ENCODE data around the gene MCM3AP. TPM values are rescaled to one million over a fixed set of nuclear protein-coding genes. Genes with fewer than 3 reads are reported as not detected.

Gene MCM3AP
- total RNA-seq, 1 donor from 2014 or later, result 78.1 TPM

- no peak for DNase-seq (ENCODE audit: extremely low read depth, low read depth, low spot score)
Observed at GRCh38 chr21:46274797-46275390, 10.5 kb downstream of the MCM3AP start.

GRCh38 chr21:46273341-46273740 is 12.1 kb downstream of the MCM3AP start:
- no peak for DNase-seq (ENCODE audit: extremely low read depth, low read depth, low spot score)

GRCh38 chr21:46269466-46269865 is 15.9 kb downstream of the MCM3AP start:
- DNase-seq (ENCODE audit: extremely low read depth, low read depth, low spot score), result no peak

GRCh38 chr21:46268371-46268770 is 17.0 kb downstream of the MCM3AP start:
- DNase-seq (ENCODE audit: extremely low read depth, low read depth, low spot score), result no peak

- DNase-seq (ENCODE audit: extremely low read depth, low read depth, low spot score), result no peak
Observed at GRCh38 chr21:46266946-46267345, 18.5 kb downstream of the MCM3AP start.

GRCh38 chr21:46265736-46266525 is 19.5 kb downstream of the MCM3AP start:
- no peak for DNase-seq (ENCODE audit: extremely low read depth, low read depth, low spot score)

- no peak for DNase-seq (ENCODE audit: extremely low read depth, low read depth, low spot score)
Observed at GRCh38 chr21:46264690-46265144, 20.7 kb downstream of the MCM3AP start.

- no peak for DNase-seq (ENCODE audit: extremely low read depth, low read depth, low spot score)
Observed at GRCh38 chr21:46264046-46264689, 21.2 kb downstream of the MCM3AP start.

GRCh38 chr21:46256501-46256994 is 28.9 kb downstream of the MCM3AP start:
- DNase-seq (ENCODE audit: extremely low read depth, low read depth, low spot score), result no peak

DNA sequence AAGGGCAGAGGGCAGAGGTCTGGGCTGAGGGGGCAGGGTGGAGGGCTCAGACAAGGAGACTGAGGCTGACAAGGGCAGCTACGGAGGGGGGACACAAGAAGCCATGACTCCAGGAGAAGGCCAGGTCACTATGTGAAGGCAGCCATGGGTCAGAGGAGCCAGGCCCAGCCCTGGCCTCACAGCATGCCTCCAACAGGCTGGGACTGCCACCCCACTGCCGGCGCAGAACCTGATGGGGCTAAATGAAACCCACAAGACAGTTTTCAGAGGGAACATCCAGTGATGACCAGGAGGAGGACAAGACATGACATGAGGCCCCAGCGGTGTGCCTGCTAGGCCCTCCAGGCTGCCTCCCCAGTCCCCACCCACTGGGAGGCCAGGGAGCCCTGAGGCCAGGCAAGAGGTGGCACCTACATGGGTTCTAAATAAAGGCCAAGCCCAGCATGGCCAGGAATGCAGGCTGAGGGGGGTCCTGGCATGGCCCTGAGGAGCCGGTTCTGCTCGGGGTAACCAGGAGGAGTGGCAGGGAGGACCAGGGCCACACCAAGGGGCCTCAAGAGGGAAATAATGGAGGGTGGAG is 29.6 kb downstream of the MCM3AP start:
- DNase-seq (ENCODE audit: extremely low read depth, low read depth, low spot score), result no peak

DNA sequence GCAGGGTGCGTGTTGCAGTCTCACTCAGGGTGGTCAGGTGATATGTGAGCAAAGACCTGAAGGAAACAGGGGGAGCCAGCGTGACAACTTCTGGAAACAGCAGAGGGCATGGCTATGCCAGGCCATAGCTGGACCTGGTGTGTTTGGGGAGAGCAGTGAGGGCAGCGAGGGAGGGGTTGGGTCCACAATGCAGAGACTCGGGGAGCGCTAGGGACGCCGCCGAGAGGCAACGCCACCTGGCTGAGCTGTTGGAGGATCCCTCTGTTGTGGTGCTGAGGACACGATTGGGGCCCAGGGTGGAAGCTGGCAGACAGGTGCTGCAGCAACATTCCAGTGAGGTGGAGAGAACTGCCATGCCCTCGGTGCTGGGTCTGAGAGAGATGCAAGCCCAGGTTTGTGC is 30.2 kb downstream of the MCM3AP start:
- no peak for DNase-seq (ENCODE audit: extremely low read depth, low read depth, low spot score)

GRCh38 chr21:46254208-46254975 is 31.0 kb downstream of the MCM3AP start:
- DNase-seq (ENCODE audit: extremely low read depth, low read depth, low spot score), result no peak

DNA sequence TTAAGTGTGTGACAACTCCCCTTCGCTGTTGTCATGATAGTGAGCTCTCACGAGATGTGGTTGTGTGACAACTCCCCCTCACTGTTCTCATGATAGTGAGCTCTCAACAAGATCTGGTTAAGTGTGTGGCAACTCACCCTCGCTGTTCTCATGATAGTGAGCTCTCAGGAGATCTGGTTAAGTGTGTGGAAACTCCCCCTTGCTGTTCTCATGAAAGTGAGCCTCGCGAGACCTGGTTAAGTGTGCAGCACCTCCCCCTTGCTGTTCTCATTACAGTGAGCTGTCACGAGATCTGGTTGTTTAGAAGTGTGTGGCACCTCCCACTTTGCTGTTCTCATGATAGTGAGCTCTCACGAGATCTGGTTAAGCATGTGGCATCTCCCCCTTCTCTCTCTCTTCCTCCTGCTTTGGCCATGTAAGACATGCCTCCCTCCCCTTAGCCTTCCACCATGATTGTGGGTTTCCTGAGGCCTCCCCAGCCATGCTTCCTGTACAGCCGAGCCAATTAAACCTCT is 31.7 kb downstream of the MCM3AP start:
- DNase-seq (ENCODE audit: extremely low read depth, low read depth, low spot score), result no peak

GRCh38 chr21:46252840-46253239 is 32.6 kb downstream of the MCM3AP start:
- no peak for DNase-seq (ENCODE audit: extremely low read depth, low read depth, low spot score)

GRCh38 chr21:46250146-46250725 is 35.2 kb downstream of the MCM3AP start:
- DNase-seq (ENCODE audit: extremely low read depth, low read depth, low spot score), result no peak

GRCh38 chr21:46248827-46249226 is 36.6 kb downstream of the MCM3AP start:
- DNase-seq (ENCODE audit: extremely low read depth, low read depth, low spot score), result no peak

- no peak for DNase-seq (ENCODE audit: extremely low read depth, low read depth, low spot score)
Observed at GRCh38 chr21:46248422-46248782, 37.0 kb downstream of the MCM3AP start.

DNA sequence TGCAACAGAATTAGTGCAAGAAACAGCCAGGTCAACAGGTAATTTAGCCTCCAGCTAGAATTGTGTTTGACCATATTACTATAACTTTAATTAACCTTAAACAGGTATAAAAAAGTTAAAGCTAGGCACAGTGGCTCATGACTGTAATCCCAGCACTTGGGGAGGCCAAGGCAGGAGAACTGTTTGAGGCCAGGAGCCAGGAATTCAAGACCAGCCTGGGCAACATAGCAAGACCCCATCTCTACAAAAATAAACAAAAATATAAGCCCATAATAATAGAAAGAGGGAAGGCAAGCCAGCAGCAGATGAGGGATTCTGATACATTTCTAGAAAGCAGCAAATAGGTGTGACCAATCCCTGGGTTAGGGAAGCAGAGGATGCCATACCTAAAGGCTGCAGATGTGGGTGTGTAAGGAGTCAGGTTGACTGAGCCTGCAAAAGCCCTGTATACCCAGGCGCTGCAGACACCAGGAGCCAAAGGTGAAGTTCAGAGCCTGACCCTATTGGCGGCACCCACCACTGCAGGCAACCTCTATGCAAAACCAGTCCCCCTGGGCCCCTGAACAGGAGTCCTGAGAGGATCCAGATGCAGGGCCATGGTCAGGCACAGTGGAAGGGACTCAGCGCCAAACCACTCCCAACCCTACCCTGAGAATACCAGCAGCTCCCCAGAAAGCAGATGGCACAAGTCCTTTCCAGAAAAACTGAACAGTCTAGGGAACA is 37.6 kb downstream of the MCM3AP start:
- DNase-seq (ENCODE audit: extremely low read depth, low read depth, low spot score), result no peak

DNA sequence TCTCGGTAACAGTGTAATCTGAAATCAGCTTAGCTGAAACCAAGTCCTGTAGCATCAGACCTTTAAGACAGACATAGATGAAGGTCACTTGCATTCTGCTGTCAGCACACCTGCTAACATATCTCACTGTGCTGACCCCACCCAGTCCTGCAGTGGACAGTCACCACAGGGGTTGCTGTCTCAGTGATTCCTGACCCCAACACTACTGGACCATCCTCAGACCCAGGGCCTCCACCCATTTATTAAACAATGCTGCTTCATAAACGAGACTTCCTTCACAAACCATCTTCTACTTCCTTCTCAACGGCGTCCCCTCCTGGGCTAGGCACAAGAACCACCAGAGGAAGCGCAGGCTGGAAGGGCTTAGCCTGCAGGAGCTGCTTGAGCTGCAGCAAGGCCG is 39.1 kb downstream of the MCM3AP start:
- DNase-seq (ENCODE audit: extremely low read depth, low read depth, low spot score), result no peak

Measured in glomerular endothelial cell (primary cell).